Testis (tissue), 2 donors: ENCODE data around the gene IFT27.

Source experiments
- CTCF ChIP-seq, 3 experiments: fragments of 450-650 bp in 2 of 3; fragments of 200-600 bp in 1 of 3; sonication (generic) in 1 of 3; IDR thresholded peaks; one replicate each; pipeline ENCODE4 v1.5.1; 2016 to 2019; ENCODE audit warnings: antibody characterized with exemption in 3 of 3, mild to moderate bottlenecking in 2 of 3, moderate library complexity in 1 of 3
- POLR2A ChIP-seq: fragments of 450-650 bp; IDR thresholded peaks from one replicate; pipeline ENCODE4 v1.6.1; 2017; ENCODE audit warnings: antibody characterized with exemption, mild to moderate bottlenecking, moderate library complexity

- TF ChIP-seq CTCF (IDR thresholded peaks at IDR 0.05) (no peak), POLR2A (no peak)
Measured at GRCh38 chr22:36783743-36784142, 7.8 kb upstream of the IFT27 start.
